Astrocyte of the cerebellum (primary cell): ENCODE measurements around the gene PHF21A.

ENCODE experiments used
- DNase-seq: peaks from one replicate; pipeline ENCODE4 v3.0.0-alpha.2; 2011; ENCODE audit warnings: low read depth
- H3K4me3 ChIP-seq: 2 replicates; pipeline ENCODE4 v1.5.1; 2011; ENCODE audit warnings: mild to moderate bottlenecking, low read depth, low read length, moderate library complexity
- CTCF ChIP-seq: IDR thresholded peaks from 2 replicates; pipeline ENCODE4 v1.5.1; 2012; ENCODE audit warnings: low read length, low read depth, moderate library complexity, mild to moderate bottlenecking; ENCODE audit errors: missing control alignments
- in situ Hi-C: cut with HindIII; loops from 2 replicates; pipeline ENCODE4 v1.10.0; 2017; ENCODE audit warnings: low sequenced_read_pairs

Gene PHF21A

GRCh38 chr11:46116007-46116711 is 5.1 kb downstream of the PHF21A start:
- no peak for DNase-seq
- TF ChIP-seq CTCF, result no peak
- H3K4me3 ChIP-seq, result no peak overlapping the region
- in situ Hi-C loops, result no loop called here

GRCh38 chr11:46114961-46115360 is 6.3 kb downstream of the PHF21A start:
- in situ Hi-C loops, result no loop called here
- no peak for DNase-seq
- no peak for TF ChIP-seq CTCF
- H3K4me3 ChIP-seq, result no peak overlapping the region

- DNase-seq, result no peak
- in situ Hi-C loops, result no loop called here
- no peak overlapping the region for H3K4me3 ChIP-seq
- TF ChIP-seq CTCF, result no peak
Observed at GRCh38 chr11:46114378-46114777, 6.9 kb downstream of the PHF21A start.

GRCh38 chr11:46112961-46113607 is 8.2 kb downstream of the PHF21A start:
- TF ChIP-seq CTCF, result no peak
- in situ Hi-C loops, result no loop called here

DNA sequence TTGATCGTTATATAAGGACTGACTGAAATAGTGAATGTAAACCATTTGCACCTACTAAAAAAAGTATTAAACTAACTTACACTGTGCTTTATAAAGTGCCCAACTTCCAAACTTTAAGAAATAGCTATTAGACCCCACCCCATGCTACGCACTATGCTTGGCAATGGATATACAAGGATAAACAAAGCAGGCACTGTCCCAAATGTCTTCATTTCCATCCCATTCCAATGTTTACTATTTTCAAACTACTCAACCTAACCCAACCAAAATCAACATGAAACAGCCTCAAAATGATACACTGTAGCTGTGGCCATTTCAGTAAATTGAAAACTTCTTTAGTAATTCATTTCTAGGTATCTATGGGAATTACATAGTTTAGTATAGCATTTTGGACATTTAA is 12.5 kb downstream of the PHF21A start:
- in situ Hi-C loops, result no loop called here
- no peak overlapping the region for H3K4me3 ChIP-seq
- DNase-seq, result no peak
- no peak for TF ChIP-seq CTCF

More at GRCh38 chr11:46112961-46113607, 8.2 kb downstream of the PHF21A start:
- peak; percentile 40 for DNase-seq
- no peak overlapping the region for H3K4me3 ChIP-seq

DNA sequence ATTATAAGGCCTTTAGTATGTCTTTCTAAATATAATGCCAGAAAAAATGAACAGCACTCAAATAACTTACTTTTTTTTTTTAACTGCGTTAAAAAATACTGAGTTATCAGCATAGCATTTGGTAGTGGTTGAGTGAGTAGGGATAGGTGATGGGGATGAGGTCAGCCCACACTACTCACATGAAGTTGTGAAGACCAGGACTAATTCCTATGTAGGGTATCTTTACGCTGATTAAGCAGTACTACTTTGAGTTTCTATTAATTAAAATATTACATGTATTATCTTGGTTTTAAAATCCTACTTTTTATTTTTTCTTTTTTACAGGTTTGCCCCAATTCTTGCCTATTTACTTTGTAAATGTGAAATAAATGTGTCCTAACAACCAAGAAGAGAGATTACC is 13.5 kb downstream of the PHF21A start:
- in situ Hi-C loops, result no loop called here
- DNase-seq, result no peak
- H3K4me3 ChIP-seq, result no peak overlapping the region
- TF ChIP-seq CTCF, result no peak

DNA sequence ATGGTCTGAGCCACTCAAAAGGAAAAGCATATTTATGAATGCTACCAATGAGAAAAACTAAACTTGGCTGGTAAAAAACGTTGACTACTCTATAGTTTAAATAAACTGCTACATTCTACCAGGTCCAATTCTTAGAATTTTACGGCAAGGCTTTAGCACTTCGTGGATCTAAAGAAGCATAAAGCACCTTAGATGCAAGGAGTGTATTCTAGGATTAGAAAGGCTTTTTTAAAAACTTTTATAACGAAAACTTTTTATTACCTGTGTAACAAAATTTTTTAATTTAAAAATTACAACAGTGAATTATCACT is 13.9 kb downstream of the PHF21A start:
- no peak for TF ChIP-seq CTCF
- in situ Hi-C loops, result no loop called here

More for the DNA sequence above, 13.9 kb downstream of the PHF21A start:
- no peak overlapping the region for H3K4me3 ChIP-seq
- no peak for DNase-seq
